GM18517 (cell line): Measurements from ENCODE around the gene SEL1L.
"Not testable (repeated sequence)": the region's sequence is repeated elsewhere in the genome, so short reads cannot be mapped to it uniquely, and the experiment has no call there.

Experiments
- ATAC-seq: cut with Tn5 transposase; IDR thresholded peaks from one replicate; pipeline ENCODE4 v1.9.1; 2021; ENCODE audit warnings: mild to moderate bottlenecking, moderate library complexity; ENCODE audit not compliant: unreplicated experiment

Gene SEL1L

GRCh38 chr14:81476816-81477215, 56.8 kb downstream of the SEL1L start:
- ATAC-seq, result no peak

DNA sequence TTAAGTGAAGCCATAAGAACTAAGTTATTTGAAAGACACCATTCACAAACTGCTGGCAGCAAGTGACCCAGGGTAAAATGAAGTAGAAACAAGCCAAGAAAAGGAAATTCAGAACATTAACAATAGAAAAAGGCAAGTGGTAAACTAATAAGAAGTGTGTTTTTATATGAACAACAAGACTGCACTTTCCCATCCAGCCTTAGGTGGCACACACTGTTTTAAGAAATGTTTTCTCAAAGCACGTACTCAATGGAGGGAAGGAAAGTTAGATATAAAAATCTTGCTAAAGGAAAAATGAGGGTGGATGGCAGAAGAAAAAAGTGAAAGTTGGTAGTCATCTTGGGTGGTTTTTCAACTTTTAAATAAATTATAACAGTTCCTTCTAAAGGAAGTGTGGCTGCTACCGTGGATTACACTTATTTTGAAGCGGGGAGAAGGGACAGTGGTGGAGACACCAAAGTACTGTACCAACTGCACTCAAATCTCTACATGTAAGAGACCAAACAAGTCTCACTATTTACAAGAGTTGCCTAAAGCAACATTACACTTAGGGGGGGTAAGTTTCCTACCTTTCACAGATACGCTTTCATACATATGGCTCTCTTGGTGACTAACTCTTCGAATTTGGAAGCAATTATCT, 58.8 kb downstream of the SEL1L start:
- no peak for ATAC-seq

GRCh38 chr14:81474148-81474492, 59.5 kb downstream of the SEL1L start:
- peak; percentile 71 for ATAC-seq

DNA sequence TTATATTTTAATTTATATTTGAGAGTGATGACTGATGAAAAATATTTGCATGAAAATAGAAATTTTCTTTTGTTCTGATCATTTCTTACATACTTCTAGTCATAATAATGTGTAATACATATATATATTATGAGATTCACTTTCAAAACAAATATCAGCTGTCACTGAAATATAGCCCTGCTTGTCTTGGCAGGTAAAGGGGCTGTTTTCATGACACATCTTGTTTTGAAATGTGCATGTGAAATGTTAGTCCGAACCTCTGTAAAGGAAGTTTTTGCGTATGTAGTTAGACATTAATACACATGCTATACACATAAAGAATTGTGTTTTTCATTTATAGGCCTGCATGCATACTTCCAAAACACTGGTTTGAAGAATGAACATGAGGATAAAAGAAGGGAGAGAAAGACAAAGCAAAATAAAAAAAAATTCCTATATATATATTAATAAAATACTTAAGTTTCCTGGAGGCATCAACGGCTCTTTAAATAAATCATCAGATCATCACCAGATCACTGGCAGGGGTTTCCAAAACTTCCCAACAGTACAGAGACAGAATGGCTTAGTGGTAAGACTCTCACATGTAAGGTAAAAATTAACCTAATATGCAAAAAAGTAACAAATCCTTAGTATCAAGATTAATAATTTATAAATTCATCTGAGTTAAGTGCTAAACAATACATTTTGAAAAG, 60.1 kb downstream of the SEL1L start:
- ATAC-seq, result peak; percentile 42

DNA sequence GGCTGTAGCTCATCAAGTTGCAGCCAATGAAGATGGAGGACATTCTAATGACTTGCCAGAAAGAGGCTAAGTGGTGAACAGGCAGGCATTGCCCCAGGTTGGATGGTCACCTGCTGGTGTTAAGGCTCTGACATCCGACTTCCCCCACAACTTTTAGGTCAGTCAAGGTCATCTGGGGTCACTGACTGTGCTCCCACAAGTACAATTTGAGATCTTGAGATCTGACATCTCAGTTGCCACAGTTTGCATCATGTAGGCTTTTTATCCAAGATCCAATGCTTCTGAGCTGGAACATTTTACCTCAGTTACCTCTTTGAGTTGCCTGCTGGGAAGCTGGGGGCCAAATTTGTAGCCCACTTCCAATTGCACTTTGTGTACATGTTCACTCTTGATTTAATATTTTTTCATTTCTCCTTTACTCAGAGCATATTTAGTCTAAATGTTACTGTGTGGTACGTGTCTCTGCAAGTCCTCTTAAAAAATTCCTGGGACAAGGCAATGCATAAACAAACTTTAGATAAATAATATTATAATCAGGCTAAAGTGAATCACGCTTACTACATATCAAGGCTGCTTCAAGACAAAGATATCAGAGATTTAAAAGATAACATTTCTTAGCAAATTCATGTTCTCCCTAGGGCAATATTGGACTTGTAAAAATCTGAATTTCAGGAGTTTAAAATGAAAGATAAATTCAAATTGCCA, 61.4 kb downstream of the SEL1L start:
- no peak for ATAC-seq

GRCh38 chr14:81471062-81471461, 62.6 kb downstream of the SEL1L start:
- no peak for ATAC-seq

DNA sequence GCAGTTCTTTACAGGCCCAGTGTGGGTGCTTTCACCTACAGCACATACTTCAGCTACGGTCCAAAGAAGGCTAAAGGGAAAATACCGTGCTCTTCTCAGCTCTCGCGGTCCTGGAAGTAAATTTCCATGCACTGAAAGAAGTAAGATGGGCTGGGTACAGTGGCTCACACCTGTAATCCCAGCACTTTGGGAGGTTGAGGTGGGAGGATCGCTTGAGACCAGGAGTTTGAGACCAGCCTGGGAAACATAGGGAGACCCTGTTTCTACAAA, 63.2 kb downstream of the SEL1L start:
- ATAC-seq, result peak; percentile 8

- no peak for ATAC-seq
Observed at GRCh38 chr14:81466854-81467253, 66.8 kb downstream of the SEL1L start.

- ATAC-seq, result no peak
Observed at GRCh38 chr14:81465507-81466228, 68.0 kb downstream of the SEL1L start.

- peak; percentile 27 for ATAC-seq
Observed at GRCh38 chr14:81465003-81465392, 68.7 kb downstream of the SEL1L start.

- peak; percentile 64 for ATAC-seq
Observed at GRCh38 chr14:81464253-81465002, 69.2 kb downstream of the SEL1L start.

GRCh38 chr14:81462356-81462755, 71.3 kb downstream of the SEL1L start:
- ATAC-seq, result not testable (repeated sequence)

- no peak for ATAC-seq
Observed at GRCh38 chr14:81459912-81460311, 73.7 kb downstream of the SEL1L start.

DNA sequence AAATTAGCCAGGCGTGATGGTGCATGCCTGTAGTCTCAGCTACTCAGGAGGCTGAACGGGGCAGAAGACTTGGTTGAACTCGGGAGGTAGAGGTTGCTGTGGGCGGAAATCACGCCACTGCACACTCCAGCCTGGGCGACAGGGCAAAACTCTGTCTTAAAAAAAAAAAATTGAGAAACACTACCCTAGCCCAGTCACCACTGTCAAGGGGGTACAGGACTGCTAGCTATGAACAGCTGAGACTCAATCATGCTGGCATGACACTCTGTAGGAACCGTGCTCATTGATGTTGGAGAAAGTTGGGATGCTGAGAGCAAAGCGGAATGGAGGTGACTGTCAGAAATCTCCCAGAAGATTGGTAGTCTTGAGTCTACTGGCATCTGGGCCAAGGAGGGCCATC, 75.3 kb downstream of the SEL1L start:
- ATAC-seq, result no peak

DNA sequence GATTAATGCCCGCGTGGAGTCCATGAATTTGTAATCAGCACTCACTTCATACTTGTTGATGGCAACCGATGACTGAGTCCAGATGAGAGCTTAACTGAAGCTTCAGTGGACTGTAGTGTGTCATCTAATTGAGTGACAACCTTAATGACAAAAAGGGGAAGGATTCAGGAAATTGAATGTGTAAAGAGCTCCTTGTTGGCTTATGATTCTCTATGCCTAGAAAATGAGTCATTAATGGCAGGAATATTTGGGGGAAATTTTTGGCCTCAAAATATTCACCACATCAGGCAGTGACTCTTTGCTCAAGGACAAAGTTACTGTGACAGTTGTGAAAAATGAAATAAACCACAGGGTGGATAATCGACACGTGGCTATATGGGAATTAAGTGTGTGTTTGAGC, 78.3 kb downstream of the SEL1L start:
- peak; percentile 28 for ATAC-seq

DNA sequence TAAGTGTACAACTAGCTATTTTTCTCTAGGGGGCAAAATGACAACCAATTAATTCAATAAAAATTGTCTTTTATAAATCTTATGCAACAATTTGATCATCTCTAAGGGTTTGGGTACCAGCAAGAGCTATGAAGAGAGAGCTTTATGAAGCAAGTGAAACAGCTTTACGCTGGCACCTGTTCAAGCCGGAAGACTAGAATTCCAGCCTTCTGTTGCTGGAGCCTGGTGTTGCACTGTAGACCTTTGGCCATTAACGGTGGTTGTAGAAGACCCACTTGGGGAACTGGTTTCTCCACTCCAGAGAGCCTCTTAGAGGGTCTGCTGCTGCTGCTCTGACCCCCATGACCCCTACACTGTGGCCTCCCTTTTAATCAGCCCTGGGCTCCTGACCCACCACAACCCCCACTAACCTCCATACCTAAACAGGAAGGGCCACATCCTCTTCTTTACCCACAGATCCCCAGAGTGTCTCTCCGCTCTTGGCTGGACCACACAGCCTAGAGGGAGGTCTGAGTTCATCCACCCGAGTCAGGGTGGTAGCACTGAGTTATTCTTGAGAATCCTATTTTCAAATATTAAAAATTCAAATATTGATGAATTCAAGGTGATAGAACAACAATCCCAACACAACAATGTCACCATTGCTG, 79.0 kb downstream of the SEL1L start:
- ATAC-seq, result peak; percentile 82

DNA sequence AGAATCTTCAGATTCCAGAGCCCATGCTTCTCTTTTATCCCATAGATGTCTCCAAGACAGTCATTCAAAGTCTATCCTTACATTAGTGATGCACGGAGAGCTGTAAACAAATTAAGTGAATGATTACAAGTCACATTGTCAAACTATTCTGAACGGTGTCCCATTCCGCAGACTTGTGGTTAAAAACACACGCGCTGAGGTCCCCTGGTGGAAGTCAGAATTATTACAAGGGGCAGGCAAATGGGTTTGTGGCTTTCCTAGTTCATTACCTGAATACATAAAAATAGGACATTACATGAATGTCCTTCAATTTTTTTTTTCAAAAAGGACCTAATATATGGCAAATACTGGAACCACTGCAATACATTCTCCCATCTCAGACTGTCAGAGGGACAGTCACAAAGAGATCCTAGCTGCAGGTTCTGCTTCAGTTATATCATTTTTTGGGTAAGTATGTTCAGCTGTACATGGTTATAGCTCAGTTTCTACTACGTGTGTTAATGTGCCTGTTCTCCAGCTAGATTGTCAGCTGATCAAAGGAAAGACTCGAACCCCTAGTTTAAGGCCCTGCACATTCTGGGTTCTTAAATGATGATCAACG, 80.4 kb downstream of the SEL1L start:
- peak; percentile 64 for ATAC-seq

DNA sequence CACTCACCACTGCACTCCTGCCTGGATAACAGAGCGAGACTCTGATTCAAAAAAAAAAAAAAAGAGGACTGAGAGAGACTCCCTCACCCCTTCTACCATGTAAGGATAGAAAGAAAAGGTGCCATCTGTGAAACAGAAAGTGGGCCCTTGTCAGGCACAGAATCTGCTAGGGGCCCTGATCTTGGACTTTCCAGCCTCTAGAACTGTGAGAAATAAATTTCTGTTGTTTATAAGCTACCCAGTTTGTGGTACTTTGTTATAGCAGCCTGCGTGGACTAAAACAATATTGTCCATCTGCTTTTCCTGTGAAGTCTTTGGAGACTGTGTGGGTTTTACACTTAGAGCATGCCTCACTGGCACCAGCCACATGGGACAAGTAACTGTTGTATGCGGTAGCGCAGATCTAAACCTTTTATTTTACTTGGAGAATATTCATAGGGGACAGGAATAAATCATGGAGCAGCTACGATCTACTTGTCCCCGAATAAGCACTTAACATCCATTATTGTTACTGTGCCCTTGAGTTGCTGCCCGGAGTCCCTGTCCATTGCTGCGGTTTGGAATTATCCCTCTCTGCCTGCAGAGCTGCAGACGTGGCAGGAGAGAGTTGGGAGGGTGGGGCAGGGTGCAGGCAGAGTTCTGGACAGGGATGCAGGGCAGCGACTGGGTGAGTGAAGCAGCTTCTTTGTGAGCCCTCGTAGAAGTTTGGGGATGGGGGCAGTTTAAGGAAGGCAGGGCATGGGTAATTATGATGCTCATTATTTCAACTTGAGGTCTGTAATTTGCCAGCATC, 81.1 kb downstream of the SEL1L start:
- ATAC-seq, result no peak

GRCh38 chr14:81450976-81451375, 82.7 kb downstream of the SEL1L start:
- no peak for ATAC-seq
